ENCODE measurements around the gene BGN. TPM values are rescaled to one million over a fixed set of nuclear protein-coding genes. Genes with fewer than 3 reads are reported as not detected.

Gene BGN
- total and polyA plus RNA-seq, 10 of the 15 experiments (the other 5 are each of a cell fraction or from before 2014, with no cell fraction given), result 0.06 to 0.18 (median 0.12) TPM; not detected in 7

DNA sequence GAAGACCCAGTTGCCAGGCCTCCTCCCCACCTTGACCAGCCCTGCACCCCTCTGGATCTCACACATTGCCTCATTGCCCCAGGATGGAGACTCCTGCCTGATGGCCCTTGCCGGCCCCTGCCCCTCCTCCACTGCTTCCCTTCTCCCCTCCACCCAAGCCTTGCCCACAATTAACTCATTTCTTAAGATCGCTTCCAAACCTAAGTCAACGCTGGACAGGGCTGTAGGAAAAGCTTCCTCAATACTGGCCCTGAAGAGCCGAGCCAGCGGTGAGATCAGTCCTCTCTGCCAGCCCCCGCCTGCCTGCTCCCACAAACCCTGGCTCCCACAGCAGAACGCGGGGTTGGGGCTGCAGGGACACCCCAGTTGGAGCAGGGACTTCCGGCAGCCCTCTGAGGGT lies 16.9 kb upstream of the BGN start:
- Histone ChIP-seq H3K4me3 (no peak overlapping the region), H3K4me1 (ENCODE audit: control insufficient read depth, insufficient read depth, low read length) (no peaks in the 10 kb centered on the region), H3K9ac (ENCODE audit: control insufficient read depth, insufficient read depth, low read length) (no peak overlapping the region), H3K4me2 (ENCODE audit: control insufficient read depth, insufficient read depth) (no peak overlapping the region), H3K27ac (ENCODE audit: control insufficient read depth, insufficient read depth) (no peak overlapping the region), H3K36me3 (ENCODE audit: control insufficient read depth in 2 of 2, insufficient read depth in 2 of 2, low read length in 1 of 2) (no peaks in the 10 kb centered on the region), H3K79me2 (ENCODE audit: control insufficient read depth, insufficient read depth, low read length) (no peaks in the 10 kb centered on the region), H3K9me3 (replicated peaks; ENCODE audit: control insufficient read depth, insufficient read depth, low read length) (no peaks in the 10 kb centered on the region), H2AFZ (ENCODE audit: control insufficient read depth, low read depth, low read length) (no peak overlapping the region), H4K20me1 (ENCODE audit: control insufficient read depth, insufficient read depth) (no peaks in the 10 kb centered on the region), H3K27me3 (replicated peaks in 1 of 2; ENCODE audit: control insufficient read depth in 2 of 2, insufficient read depth in 2 of 2, low read length in 1 of 2) (no peaks in the 10 kb centered on the region; a peak in 1 of 4 replicates)
- CTCF ChIA-PET, result no interaction called here
- FAIRE-seq (no peak), ATAC-seq (no peak), DNase-seq (ENCODE audit: low read depth, low spot score) (no peak)
- in situ Hi-C loops (cut with MboI) (no loop called here), intact Hi-C loops (cut with micrococcal nuclease; ENCODE audit: unreplicated experiment) (no loop called here)
- WGBS (ENCODE audit: insufficient coverage, insufficient replicate concordance, low lambda C conversion rate, missing lambda C conversion rate), result 27% methylated on average over 8 of the region's 9 CpGs
- TF ChIP-seq, protein P1, sequence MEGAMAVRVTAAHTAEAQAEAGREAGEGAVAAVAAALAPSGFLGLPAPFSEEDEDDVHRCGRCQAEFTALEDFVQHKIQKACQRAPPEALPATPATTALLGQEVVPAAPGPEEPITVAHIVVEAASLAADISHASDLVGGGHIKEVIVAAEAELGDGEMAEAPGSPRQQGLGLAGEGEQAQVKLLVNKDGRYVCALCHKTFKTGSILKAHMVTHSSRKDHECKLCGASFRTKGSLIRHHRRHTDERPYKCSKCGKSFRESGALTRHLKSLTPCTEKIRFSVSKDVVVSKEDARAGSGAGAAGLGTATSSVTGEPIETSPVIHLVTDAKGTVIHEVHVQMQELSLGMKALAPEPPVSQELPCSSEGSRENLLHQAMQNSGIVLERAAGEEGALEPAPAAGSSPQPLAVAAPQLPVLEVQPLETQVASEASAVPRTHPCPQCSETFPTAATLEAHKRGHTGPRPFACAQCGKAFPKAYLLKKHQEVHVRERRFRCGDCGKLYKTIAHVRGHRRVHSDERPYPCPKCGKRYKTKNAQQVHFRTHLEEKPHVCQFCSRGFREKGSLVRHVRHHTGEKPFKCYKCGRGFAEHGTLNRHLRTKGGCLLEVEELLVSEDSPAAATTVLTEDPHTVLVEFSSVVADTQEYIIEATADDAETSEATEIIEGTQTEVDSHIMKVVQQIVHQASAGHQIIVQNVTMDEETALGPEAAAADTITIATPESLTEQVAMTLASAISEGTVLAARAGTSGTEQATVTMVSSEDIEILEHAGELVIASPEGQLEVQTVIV (IDR thresholded peaks at IDR 0.05; ENCODE audit: borderline replicate concordance, partially characterized antibody), result no peak
- TF ChIP-seq CBX3 (IDR thresholded peaks at IDR 0.05; ENCODE audit: borderline replicate concordance, low read depth), result no peak
- no peak for TF ChIP-seq FOXK2 (IDR thresholded peaks at IDR 0.05)
- TF ChIP-seq NRF1 (conservative IDR thresholded peaks at IDR 0.05; ENCODE audit: low read depth, low read length), result no peak
- TF ChIP-seq, protein P2, sequence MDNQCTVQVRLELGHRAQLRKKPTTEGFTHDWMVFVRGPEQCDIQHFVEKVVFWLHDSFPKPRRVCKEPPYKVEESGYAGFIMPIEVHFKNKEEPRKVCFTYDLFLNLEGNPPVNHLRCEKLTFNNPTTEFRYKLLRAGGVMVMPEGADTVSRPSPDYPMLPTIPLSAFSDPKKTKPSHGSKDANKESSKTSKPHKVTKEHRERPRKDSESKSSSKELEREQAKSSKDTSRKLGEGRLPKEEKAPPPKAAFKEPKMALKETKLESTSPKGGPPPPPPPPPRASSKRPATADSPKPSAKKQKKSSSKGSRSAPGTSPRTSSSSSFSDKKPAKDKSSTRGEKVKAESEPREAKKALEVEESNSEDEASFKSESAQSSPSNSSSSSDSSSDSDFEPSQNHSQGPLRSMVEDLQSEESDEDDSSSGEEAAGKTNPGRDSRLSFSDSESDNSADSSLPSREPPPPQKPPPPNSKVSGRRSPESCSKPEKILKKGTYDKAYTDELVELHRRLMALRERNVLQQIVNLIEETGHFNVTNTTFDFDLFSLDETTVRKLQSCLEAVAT (IDR thresholded peaks at IDR 0.05), result no peak
- TF ChIP-seq, protein P3, sequence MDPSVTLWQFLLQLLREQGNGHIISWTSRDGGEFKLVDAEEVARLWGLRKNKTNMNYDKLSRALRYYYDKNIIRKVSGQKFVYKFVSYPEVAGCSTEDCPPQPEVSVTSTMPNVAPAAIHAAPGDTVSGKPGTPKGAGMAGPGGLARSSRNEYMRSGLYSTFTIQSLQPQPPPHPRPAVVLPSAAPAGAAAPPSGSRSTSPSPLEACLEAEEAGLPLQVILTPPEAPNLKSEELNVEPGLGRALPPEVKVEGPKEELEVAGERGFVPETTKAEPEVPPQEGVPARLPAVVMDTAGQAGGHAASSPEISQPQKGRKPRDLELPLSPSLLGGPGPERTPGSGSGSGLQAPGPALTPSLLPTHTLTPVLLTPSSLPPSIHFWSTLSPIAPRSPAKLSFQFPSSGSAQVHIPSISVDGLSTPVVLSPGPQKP (IDR thresholded peaks at IDR 0.05; ENCODE audit: low read depth, low read length), result no peak
- no peak for TF ChIP-seq TCF7 (IDR thresholded peaks at IDR 0.05; ENCODE audit: borderline replicate concordance)
- TF ChIP-seq, protein P4, sequence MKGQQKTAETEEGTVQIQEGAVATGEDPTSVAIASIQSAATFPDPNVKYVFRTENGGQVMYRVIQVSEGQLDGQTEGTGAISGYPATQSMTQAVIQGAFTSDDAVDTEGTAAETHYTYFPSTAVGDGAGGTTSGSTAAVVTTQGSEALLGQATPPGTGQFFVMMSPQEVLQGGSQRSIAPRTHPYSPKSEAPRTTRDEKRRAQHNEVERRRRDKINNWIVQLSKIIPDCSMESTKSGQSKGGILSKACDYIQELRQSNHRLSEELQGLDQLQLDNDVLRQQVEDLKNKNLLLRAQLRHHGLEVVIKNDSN (IDR thresholded peaks at IDR 0.05; ENCODE audit: borderline replicate concordance, extremely low read length, insufficient read depth, low read depth, low read length), result no peak
- no peak for TF ChIP-seq SMAD1 (IDR thresholded peaks at IDR 0.05; ENCODE audit: low read depth, partially characterized antibody)
- TF ChIP-seq MTA2 (IDR thresholded peaks at IDR 0.05; ENCODE audit: low read depth), result no peak
- no peak for TF ChIP-seq RAD51 (IDR thresholded peaks at IDR 0.05)
- TF ChIP-seq, protein P5, sequence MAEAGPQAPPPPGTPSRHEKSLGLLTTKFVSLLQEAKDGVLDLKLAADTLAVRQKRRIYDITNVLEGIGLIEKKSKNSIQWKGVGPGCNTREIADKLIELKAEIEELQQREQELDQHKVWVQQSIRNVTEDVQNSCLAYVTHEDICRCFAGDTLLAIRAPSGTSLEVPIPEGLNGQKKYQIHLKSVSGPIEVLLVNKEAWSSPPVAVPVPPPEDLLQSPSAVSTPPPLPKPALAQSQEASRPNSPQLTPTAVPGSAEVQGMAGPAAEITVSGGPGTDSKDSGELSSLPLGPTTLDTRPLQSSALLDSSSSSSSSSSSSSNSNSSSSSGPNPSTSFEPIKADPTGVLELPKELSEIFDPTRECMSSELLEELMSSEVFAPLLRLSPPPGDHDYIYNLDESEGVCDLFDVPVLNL (IDR thresholded peaks at IDR 0.05; ENCODE audit: low read depth, low read length), result no peak
- POLR2A ChIA-PET, result no interaction called here
- BruUV-seq (replicated peaks), result no TSS peak
- SMC1A ChIA-PET (ENCODE audit: uncharacterized antibody, unreplicated experiment), result no interaction called here
- RAD21 ChIA-PET (ENCODE audit: unreplicated experiment), result no interaction called here

All from GM12878 (cell line).